HL-60/S4 (cell line): Measurements from ENCODE around the gene RAD9A.
"Not testable (repeated sequence)": the region's sequence is repeated elsewhere in the genome, so short reads cannot be mapped to it uniquely, and the experiment has no call there.

Source experiments
- in situ Hi-C: fragments of 300-500 bp; cut with MboI; formaldehyde crosslinking; loops from 2 replicates; pipeline ENCODE4 v1.14.3; 2022; ENCODE audit warnings: low sequenced_read_pairs

Gene RAD9A

DNA sequence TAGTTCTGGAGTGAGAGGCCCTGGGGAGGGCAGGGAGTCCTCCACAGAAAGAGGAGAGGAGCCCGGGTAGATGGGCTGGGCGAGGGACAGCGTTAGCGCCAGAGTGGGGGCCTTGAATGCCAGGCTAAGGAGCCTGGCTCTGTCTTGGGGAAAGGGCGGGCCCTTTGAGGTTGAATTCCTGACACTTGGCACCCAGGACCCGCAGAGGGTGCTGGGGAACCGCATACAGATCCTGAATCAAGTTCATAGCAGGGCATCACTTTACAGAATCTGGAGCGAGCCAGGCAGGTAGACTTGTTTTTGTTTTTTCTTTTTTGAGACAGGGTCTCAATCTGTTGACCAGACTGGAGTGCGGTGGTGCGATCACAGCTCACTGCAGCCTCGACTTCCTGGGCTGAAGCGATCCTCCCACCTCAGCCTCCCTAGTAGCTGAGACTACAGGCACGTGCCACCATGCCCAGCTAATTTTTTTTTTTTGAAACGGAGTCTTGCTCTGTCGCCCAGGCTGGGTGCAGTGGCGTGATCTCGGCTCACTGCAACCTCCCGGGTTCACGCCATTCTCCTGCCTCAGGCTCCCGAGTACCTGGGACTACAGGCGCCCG lies 29.7 kb downstream of the RAD9A start:
- in situ Hi-C loops, result no loop called here

DNA sequence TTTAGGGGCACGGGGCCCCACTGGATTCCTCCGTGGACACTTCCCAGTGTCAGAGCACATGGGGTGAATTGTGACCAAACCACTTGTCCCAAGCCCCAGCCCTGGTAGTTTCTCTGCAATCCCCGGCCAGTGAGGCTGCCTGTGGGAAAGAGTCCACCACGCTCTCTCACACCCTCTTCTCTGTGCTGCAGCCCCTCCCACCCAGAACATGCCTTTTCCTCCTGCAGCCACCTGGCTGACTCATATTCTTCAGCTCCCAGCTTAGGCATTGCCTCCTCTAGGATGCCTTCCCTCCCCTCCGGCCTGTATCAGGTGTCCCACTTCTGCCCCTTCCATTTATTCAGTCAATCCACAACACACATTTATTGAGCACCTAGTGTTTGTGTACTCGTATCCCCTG lies 31.1 kb downstream of the RAD9A start:
- in situ Hi-C loops, result no loop called here

DNA sequence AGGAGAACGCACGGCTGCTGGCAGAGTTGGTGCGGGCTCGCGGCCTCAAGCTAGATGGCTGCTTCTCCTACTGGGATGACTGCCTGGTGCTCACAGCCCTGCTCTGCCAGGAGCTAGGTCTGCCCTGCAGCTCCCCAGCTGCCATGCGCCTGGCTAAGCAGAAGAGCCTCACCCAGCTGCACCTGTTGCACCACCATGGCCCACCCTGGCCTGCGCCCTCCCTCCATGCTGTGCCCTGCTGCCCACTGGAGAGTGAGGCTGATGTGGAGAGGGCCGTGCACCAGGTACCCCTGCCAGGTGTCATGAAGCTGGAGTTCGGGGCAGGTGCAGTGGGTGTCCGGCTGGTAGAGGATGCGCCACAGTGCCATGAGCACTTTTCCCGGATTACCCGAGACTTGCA lies 31.7 kb downstream of the RAD9A start:
- in situ Hi-C loops, result no loop called here

DNA sequence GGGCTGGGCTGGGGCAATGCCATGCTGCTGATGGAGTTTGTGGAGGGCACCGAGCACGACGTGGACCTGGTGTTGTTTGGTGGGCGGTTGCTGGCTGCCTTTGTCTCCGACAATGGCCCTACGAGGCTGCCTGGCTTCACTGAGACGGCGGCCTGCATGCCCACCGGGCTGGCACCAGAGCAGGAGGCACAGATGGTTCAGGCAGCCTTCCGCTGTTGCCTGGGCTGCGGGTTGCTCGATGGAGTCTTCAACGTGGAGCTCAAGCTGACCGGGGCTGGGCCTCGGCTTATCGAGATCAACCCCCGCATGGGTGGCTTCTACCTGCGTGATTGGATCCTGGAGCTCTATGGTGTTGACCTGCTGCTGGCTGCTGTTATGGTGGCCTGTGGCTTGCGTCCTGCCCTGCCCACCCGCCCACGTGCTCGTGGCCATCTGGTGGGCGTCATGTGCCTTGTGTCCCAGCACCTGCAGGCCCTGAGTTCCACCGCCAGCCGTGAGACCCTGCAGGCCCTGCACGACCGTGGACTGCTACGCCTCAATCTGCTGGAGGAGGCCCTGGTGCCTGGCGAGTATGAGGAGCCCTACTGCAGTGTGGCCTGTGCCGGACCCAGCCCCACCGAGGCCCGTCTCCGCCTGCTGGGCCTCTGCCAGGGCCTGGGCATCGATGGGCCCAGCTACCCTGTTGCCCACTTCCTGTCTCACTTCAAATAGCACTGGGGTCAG lies 32.3 kb downstream of the RAD9A start:
- in situ Hi-C loops, result no loop called here

DNA sequence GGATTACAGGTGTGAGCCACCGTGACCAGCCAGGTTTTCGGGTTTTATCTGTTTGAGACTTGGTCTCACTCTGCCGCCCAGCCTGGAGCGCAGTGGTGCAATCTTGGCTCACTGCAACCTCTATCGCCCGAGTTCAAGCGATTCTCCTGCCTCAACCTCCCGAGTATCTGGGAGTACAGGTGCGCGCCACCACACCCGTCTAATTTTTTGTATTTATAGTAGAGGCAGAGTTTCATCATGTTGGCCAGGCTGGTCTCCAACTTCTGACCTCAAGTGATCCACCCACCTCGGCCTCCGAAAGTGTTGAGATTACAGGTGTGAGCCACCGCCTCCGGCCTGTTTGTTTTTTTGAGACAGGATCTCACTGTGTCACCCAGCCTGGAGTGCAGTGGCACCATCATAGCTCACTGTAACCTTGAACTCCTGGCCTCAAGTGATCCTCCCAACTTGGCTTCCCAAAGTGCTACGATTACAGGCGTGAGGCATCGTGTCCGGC lies 35.6 kb downstream of the RAD9A start:
- in situ Hi-C loops, result not testable (repeated sequence)

DNA sequence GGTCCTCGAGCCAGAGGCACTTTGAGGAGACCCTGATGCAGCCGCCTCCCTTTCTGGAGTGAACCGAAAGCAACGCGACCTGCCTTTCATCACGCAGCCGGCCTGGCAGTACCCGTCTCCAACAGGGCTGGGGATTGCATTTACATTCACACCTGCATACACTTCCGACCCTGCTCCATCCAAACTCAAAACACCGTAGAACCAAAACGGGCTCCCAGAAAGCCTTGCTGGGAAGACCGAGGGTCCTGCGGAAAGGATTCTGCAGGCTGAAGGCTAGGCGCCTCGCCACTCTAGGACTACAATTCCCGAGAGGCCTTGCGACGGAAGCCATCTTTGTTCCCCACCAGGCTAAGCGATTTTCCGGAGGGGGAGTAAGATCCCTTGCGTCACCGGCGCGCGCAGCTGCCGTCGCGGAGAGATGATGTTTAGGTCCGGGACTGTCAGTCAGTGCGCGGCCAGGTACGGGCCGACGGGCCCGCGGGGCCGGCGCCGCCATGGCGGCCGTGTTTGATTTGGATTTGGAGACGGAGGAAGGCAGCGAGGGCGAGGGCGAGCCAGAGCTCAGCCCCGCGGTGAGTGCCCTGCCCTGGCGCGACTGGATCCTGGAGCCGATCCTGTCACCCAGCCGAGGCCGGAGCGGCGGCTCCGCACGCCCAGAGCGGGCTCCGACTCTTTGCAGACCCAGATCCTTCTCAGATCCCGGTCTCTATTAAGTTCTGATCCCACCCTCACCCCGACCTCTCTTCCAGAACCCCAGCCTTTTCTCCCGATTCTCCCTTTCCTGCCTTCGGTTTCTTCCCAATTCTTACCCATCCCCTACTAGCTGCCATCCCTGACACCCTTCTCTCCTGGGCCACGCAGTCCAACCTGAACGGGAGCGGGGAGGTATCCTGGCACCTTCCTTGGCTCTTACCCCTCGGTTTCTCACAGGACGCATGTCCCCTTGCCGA lies 36.5 kb downstream of the RAD9A start, which contains the start of gene RPS6KB2:
RPS6KB2 (plus strand) TSS at position 443 of the 950 bp plus-strand sequence; CDS start at position 495, 52 bp downstream.
- in situ Hi-C loops, result no loop called here

DNA sequence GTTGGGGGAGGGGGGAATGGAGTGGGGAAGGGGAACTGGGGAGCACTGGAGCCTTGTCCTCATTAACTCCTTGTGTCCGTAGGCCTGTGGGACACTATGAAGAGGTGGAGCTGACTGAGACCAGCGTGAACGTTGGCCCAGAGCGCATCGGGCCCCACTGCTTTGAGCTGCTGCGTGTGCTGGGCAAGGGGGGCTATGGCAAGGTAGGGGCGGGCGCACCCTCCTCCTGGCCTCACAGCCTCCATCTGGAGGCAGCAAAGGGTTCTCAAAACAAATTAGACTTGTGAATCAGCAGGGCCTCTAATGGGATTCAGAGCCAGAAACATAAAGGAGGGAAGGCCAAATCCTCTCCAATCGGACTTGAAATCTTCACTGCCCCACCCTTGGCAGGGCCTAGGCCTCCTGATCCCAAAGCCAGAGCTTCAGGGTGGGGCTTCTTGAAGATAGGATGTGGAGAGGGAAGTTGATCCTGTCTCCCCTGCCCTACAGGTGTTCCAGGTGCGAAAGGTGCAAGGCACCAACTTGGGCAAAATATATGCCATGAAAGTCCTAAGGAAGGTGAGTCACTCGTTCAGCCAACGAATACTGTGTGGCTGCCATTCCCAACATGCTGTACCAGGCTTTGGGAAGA lies 37.4 kb downstream of the RAD9A start:
- in situ Hi-C loops, result no loop called here

DNA sequence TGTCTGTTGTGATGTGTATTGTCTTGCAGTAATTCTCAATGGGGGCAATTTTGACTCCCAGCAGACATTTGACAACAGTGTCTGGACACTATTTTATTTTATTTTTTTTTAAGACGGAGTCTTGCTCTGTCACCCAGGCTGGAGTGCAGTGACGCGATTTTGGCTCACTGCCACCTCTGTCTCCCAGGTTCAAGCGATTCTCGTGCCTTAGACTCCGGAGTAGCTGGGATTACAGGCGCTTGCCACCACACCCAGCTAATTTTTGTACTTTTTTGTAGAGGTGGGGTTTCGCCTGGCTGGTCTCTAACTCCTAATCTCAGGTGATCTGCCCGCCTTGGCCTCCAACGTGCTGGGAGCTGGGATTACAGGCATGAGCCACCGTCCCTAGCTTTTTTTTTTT lies 37.9 kb downstream of the RAD9A start:
- in situ Hi-C loops, result no loop called here

DNA sequence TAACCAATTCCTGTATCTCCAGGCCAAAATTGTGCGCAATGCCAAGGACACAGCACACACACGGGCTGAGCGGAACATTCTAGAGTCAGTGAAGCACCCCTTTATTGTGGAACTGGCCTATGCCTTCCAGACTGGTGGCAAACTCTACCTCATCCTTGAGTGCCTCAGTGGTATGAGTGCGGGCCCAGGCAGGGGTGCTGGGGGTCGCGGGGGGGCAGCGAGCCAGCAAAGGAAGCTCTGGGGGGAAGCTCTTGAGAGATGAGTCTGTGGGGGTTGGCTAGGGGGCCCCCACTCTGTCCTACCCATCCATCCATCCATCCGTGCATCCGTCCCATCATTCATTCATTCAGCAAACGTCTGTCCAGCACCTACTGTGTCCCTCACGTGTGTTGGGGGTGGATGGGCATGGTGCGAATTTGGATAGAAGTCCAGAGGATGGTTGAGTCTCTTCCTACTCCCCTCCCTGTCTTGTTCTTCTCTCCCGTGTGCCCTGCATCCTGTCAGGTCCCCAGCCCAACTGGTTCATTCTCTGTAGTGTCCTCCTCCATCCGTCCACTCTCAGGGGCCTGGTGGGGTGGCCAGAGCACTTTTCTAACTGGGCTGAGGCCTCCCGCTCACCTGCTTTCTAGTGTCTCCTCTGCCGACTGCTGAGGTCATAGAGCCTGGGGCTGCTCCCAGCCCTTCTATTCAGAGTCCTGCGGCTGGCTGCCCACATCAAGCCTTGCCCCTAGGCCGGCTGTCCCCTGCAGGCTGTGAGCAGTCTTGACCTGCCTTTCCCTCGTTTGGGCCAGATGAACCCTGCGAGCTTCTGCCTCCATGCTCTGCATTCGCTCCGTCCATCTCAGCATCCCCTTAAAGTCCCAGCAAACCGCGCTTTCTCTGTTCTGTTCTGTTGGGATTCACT lies 39.8 kb downstream of the RAD9A start:
- in situ Hi-C loops, result no loop called here

DNA sequence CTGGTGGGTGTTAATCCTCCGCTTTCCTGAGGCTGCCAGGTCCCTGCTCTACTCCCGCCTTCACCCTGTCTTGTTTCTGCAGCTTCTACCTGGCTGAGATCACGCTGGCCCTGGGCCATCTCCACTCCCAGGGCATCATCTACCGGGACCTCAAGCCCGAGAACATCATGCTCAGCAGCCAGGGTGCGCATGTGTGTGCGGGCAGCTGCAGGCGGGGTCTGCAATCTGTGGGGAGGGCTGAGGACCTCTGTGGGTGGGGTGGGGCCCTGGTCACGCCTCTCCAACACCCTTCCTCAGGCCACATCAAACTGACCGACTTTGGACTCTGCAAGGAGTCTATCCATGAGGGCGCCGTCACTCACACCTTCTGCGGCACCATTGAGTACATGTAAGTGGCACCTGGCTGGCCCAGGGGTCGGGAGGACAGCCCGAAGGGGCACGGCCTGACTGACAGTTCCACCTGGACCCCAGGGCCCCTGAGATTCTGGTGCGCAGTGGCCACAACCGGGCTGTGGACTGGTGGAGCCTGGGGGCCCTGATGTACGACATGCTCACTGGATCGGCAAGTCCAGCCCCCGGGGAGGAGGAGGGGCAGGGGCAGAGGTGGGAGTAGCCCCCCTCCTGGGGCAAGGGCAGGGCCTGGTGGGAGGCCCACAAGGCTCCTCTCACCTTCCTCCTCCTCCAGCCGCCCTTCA lies 41.0 kb downstream of the RAD9A start:
- in situ Hi-C loops, result no loop called here

DNA sequence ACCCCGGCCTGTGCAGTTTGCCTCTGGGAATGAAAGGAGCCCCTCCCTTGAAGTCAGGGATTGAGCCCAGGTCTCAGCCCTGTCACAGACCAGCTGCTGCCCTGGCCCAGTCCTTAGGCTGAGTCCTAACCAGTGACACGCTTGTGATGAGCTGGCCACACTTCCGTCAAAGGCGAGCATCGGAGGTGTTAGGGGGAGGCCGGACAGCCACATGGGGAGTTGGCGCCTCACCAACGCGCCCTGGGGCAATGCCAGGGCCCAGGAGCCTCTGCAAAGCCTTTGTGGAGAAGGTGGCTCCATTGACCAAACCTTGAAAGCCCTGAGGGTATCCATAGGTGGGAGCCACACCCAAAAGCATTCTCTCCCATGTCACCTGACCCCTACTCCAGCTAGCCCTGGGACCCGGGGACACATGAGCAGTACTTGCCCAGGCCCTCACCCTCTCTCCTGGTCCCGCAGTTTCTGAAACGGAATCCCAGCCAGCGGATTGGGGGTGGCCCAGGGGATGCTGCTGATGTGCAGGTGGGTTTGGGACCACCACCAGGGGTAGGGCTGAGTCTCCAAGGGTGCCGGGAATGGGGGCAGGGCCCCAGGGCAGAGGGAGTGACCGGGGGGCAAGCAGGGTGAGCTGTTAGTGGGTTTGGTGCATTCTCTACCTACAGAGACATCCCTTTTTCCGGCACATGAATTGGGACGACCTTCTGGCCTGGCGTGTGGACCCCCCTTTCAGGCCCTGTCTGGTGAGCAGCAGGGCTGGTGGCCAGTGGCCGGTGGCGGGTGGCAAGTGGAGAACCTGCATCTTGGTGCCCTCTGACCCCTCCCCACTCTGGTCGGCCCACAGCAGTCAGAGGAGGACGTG lies 42.0 kb downstream of the RAD9A start:
- in situ Hi-C loops, result no loop called here

DNA sequence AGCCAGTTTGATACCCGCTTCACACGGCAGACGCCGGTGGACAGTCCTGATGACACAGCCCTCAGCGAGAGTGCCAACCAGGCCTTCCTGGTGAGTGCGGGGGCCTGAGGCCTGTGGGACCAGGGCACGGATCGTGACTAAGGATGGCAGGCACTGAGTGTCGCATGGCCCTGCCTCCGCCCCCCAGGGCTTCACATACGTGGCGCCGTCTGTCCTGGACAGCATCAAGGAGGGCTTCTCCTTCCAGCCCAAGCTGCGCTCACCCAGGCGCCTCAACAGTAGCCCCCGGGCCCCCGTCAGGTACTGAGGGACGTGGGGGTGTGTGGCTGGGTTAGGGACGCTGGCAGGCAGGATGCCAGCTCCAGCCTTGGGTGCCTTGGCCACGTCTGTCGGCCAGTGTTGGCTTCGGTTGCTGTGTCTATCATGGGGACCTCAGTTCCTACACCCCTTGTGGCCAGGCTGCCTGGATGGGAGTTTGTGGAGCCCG lies 42.7 kb downstream of the RAD9A start:
- in situ Hi-C loops, result no loop called here

DNA sequence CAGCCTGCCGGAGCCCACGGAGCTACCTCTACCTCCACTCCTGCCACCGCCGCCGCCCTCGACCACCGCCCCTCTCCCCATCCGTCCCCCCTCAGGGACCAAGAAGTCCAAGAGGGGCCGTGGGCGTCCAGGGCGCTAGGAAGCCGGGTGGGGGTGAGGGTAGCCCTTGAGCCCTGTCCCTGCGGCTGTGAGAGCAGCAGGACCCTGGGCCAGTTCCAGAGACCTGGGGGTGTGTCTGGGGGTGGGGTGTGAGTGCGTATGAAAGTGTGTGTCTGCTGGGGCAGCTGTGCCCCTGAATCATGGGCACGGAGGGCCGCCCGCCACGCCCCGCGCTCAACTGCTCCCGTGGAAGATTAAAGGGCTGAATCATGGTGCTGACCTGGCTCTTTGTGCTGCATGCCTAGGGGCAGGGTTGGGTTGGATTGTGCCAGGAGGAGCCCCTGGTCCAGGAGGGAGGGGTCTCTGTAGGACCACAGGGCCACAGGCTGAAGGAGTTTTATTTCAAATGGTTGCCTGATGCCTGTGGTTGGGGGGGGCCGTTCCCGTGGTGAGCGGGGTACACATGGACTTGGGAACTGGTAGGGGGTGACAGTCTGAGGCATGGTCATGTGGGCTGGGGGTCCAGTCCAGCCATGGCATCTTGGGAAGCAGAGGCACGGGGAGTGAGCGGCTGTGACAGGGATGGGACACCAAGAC lies 43.4 kb downstream of the RAD9A start:
- in situ Hi-C loops, result no loop called here

DNA sequence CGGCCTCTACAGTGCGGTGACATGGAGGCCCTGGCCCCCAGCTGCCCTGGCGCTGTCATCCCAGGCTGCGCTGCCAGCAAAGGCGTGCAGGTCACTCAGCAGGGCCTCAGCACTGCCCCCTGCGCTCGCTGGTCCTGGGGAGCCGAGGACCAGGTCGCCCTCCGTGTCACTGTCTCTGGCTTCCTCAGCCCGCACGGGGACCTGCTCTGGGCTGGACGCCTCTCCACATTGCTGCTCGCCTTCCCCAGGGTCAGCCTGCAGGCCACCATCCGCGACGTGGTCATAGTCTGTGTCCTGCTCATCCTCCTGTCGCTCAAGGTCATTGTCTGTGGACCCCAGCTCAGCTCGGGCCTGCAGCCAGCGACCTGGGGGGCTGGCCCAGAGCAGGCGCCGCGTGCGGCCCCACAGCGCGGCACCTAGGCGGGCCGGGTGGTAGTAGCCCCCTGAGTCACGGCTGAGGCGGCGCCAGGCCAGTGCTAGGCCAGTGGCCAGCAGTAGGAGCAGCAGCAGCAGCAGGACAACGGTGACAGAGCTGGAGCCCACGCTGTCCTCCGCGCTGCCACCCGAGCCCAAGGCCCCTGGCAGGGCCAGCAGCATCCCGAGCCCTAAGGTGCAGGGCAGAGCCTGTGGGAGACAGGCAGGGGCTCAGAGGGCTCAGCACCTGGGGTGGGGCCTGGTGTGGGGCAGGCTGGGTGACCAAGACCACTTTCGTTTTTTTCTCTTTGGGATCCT lies 44.1 kb downstream of the RAD9A start:
- in situ Hi-C loops, result no loop called here

DNA sequence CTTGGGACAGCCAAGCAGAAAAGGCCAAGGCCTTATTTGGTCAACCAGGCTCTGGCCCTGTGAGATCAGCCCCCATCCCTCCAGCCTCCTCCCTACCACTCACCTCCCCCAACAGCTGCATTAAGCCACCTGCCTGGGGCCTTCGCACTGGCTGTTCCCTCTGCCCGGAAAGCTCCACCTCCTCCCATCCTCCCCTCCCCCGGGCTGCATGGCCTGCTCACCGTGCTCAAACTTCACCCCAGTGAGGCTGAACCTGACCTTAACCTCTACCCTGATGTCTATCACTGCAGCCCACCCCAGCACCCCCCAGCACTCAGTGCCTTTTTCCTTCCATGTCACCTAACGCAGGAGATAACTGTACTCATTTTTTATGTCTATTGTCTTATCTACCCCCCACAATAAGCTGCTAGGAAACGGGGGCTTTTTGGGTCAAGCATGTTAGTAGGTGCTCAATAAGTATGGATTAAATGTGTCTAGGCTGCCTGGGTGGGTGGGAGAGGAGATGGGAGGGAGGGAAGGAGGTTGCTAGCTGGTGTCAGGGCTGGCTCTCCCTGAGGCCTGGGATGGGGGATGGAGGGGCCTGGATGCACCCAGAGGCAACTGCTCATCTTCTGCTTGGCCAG lies 44.8 kb downstream of the RAD9A start:
- in situ Hi-C loops, result no loop called here

DNA sequence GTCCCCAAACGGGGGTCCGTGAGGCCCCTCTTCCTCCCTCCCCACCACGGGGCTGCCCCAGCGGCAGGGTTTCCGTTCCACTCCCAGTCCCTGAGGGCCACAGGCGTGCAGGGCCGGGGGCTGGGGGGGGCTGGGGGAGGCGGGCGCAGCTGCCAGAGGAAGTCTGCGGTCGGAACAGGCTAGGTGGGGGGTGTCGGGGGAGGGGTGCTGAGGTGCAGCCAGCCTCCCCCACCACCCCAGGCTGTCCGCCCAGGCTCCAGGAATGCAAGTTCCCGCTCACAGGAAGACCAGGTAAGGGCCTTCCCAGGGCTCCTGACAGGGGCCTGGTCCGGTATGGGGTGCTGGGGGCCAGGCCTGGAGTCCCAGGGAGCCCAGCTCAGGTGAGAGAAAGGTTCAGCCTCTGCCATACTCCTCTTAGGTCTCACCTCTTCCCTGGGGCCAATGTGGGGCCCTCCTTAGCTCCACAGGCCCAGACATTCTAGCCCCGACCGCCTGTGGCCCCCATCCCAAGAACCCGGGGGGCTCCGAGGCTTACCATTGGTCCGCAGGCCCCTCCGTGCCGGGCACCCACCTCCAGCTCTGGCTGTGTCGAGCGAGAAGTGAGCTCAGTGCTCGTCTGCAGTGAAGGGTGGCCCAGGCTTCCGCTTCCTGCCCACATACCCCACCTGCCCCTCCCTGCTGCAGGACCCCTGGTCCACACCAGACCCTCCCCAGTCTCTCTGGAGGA lies 45.5 kb downstream of the RAD9A start, which contains the start of gene PTPRCAP:
PTPRCAP (minus strand) TSS at position 601 of the 727 bp plus-strand sequence; CDS start at position 538, 63 bp downstream.
- in situ Hi-C loops, result no loop called here
